SJSA1 (cell line): ENCODE data around the gene ADGRA1. TPM values are rescaled to one million over a fixed set of nuclear protein-coding genes. Genes with fewer than 3 reads are reported as not detected.

Source experiments
- DNase-seq, 2 experiments: peaks; one replicate each; pipeline ENCODE4 v3.0.0-alpha.2; 2015 to 2020; ENCODE audit warnings: low spot score in 2 of 2, low read depth in 1 of 2
- H3K27ac ChIP-seq: fragments of 250-450 bp; sonication (Bioruptor Pico); 2 replicates; pipeline ENCODE4 v1.5.1; 2020; ENCODE audit warnings: mild to moderate bottlenecking, moderate library complexity
- H3K27me3 ChIP-seq: fragments of 250-450 bp; sonication (Bioruptor Pico); replicated peaks from 2 replicates; pipeline ENCODE4 v1.5.1; 2020; ENCODE audit warnings: mild to moderate bottlenecking, moderate library complexity
- H3K36me3 ChIP-seq: fragments of 250-450 bp; sonication (Bioruptor Pico); 2 replicates; pipeline ENCODE4 v1.5.1; 2020; ENCODE audit warnings: mild to moderate bottlenecking
- H3K4me1 ChIP-seq: fragments of 250-450 bp; sonication (Bioruptor Pico); replicated peaks from 2 replicates; pipeline ENCODE4 v1.6.1; 2021; ENCODE audit warnings: mild to moderate bottlenecking
- H3K4me3 ChIP-seq: fragments of 250-450 bp; sonication (Bioruptor Pico); 2 replicates; pipeline ENCODE4 v1.5.1; 2020; ENCODE audit warnings: mild to moderate bottlenecking
- H3K9me3 ChIP-seq: fragments of 250-450 bp; sonication (Bioruptor Pico); replicated peaks from 2 replicates; pipeline ENCODE4 v1.5.1; 2020; ENCODE audit warnings: mild to moderate bottlenecking
- total RNA-seq: library from RNA; depleted of rRNA; stranded (reverse); fragments of >200 nt; shearing (Covaris generic); gene quantifications from 2 replicates; pipeline ENCODE4 v1.2.3, GENCODE V29; 2014

Gene ADGRA1
- total RNA-seq, 1 experiment from 2014 or later, result not detected

DNA sequence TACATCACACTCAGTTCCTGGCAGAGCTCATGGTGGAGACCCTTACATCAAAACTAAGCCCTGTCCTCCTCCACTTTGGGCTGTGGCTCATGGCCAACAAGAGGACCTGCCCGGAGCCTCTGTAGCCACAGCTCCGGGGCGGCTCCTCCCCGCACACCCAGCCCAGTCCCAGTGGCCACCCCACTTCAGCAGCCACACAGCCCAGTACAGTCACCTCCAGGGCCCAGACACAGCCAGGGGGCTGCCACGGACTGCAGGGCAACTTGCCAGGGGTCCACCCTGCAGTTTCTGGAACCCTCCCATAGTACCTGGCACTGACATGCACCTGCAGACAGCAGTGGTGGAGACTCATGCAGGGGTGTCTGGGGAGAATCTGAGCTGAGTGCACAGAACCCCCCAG, 11.8 kb downstream of the ADGRA1 start:
- H3K9me3 ChIP-seq, result no peaks in the 10 kb centered on the region
- no peak overlapping the region for H3K4me3 ChIP-seq
- H3K36me3 ChIP-seq, result no peaks in the 10 kb centered on the region
- H3K27ac ChIP-seq, result no peak overlapping the region
- H3K27me3 ChIP-seq, result peaks cover 19% of the 10 kb centered on the region; the same call in 1 of the 2 replicates
- no peaks in the 10 kb centered on the region for H3K4me1 ChIP-seq
- no peak for DNase-seq

DNA sequence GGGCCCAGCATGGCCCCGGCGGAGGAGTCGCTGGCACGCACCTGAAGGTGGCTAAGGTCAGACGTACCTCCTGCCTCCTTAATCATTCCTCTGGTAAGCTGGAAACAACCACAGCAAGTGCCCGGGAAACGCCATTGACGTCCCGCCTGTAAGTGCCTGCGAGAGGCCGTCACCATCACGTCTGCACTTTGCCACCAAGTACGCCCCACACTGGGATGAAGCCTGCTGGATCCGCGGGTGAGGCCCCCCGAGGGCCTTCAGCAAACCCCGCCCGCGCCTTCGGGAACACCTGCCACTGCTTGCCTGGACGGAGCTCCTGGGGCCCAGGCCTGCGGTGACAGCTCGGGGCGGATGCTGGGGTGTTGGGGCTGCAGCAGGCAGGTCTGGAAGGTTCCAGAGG, 12.5 kb downstream of the ADGRA1 start:
- no peak overlapping the region for H3K27ac ChIP-seq
- no peak overlapping the region for H3K4me3 ChIP-seq
- H3K9me3 ChIP-seq, result no peaks in the 10 kb centered on the region
- H3K27me3 ChIP-seq, result peaks cover 13% of the 10 kb centered on the region; the same call in 1 of the 2 replicates
- H3K36me3 ChIP-seq, result no peaks in the 10 kb centered on the region
- no peak for DNase-seq
- H3K4me1 ChIP-seq, result no peaks in the 10 kb centered on the region

DNA sequence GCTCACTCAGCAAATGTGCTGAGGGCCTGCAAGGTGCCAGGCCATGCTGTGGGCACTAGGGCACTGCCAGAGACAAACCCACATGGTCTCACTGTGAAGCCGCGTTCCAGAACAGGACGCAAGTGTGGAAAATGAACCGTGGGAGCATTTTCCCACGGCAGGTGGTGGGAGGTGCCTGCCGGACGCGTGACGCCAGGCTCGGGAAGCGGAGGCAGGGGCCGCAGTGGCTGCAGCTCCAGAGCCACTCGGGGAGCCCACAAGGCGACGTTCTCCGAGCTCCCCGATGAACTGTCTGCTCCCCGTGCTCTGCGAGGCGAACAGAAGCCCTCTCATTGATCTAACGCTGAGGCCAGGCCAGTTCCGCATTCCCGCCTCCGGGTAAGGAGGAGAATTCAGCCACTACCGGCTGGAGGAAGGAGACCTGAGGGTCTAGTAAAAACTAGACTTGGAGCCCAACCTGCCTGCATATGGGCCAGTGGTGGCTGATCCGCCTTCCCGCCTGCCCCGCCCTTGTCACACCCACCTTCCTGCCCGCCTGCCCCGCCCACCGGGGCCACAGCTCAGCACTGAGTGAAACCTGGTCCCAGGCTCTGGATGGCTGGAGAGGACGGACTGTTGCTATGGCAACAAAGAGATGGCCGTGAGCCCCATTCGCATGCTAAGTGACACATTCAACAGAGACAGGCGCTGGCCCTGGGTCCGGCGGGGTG, 13.1 kb downstream of the ADGRA1 start:
- no peaks in the 10 kb centered on the region for H3K9me3 ChIP-seq
- no peaks in the 10 kb centered on the region for H3K36me3 ChIP-seq
- no peak overlapping the region for H3K4me3 ChIP-seq
- H3K27me3 ChIP-seq, result peaks cover 11% of the 10 kb centered on the region; the same call in 1 of the 2 replicates
- H3K4me1 ChIP-seq, result no peaks in the 10 kb centered on the region
- H3K27ac ChIP-seq, result no peak overlapping the region
- DNase-seq, result no peak

DNA sequence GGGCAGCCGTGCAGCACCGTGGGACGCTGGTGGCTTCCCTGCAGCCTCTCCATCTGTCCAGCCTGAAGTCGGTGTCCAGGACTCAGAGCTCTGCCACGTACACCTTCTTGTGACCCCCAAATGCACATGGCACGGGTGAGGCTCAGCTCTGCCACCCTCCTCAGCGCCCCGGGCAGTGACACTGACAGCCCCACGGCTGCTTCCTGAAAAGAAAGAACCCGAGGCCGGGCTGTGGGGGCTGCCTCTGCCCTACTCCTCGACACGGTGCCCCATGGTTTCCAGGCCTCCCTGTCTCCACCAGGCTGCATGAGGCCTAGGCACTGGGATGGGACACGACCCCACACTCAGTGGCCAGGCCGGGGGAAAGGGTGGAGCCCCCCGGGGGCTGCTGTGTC, 13.7 kb downstream of the ADGRA1 start:
- H3K9me3 ChIP-seq, result 0 out of 2 replicates have a peak, but pooled peaks cover 1% of the 10 kb centered on the region
- peaks cover 11% of the 10 kb centered on the region; the same call in 1 of the 2 replicates for H3K27me3 ChIP-seq
- H3K27ac ChIP-seq, result no peak overlapping the region
- no peak for DNase-seq
- no peak overlapping the region for H3K4me3 ChIP-seq
- H3K4me1 ChIP-seq, result no peaks in the 10 kb centered on the region
- no peaks in the 10 kb centered on the region for H3K36me3 ChIP-seq

DNA sequence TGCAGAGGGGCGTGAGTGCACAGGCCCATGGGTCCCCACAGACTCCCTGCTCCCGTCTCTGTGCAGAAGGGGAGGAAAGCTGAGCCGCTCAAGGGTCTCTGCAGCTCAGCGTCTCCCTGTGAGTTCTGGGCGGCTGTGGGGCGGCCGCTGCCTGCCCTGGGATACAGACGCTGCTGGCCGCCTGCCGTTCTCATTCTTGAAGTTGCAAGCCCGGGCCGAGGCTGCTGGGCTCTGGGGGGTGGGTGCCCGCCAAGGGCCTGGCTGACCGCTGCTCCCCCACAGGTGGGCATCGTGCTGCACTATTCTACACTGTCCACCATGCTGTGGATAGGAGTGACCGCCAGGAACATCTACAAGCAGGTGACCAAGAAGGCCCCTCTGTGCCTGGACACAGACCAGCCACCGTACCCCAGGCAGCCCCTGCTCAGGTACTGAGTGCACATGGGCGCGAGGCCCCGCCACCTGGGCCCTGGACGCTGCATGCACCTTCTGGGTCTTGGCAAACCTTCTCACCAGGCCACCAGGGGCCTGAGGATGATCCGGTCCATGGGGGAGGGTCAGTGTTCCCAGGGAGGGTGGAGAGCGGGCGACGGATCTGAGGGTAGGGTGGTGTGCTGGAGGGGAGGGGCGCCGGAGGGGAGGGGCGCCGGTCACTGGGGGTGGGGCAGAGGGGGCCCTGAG, 14.8 kb downstream of the ADGRA1 start:
- Histone ChIP-seq H3K27me3 (peaks cover 10% of the 10 kb centered on the region; the same call in 1 of the 2 replicates), H3K4me1 (no peaks in the 10 kb centered on the region), H3K36me3 (no peaks in the 10 kb centered on the region), H3K4me3 (no peak overlapping the region), H3K27ac (no peak overlapping the region), H3K9me3 (0 out of 2 replicates have a peak, but pooled peaks cover 2% of the 10 kb centered on the region)
- DNase-seq, result no peak

DNA sequence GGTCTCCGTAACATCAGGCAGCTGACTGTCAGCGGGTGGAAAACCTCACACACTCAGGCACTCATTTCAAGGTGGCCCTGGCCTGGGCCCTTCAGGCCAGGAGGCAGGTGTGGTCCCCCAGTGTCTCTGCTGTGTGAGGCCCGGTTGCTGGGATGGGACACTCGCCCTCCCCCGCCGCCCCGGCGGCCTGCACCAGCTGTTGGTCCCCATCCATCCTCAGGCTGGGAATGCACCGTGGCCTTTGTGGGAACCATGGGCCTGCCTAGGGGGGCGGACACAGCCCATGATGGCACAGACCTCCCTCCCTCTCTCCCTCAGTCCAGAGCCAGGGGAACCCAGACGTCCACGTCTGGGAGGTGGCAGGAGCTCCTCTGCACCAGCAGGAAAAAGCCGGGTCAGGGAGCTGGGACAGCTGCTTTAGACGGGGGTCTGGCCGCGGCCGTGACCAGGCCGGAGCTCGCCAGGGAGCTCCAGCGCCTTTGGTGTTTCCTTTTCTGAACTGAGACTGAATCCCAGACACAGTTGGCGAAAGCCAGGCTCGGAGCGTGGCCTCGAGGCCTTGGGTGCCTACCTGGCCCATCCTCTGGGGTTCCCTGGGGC, 15.7 kb downstream of the ADGRA1 start:
- DNase-seq, result no peak
- Histone ChIP-seq H3K9me3 (peaks cover 10% of the 10 kb centered on the region; the same call in 1 of the 2 replicates), H3K4me1 (no peaks in the 10 kb centered on the region), H3K4me3 (no peak overlapping the region), H3K27me3 (peaks cover 5% of the 10 kb centered on the region; the same call in 1 of the 2 replicates), H3K27ac (no peak overlapping the region), H3K36me3 (no peaks in the 10 kb centered on the region)

DNA sequence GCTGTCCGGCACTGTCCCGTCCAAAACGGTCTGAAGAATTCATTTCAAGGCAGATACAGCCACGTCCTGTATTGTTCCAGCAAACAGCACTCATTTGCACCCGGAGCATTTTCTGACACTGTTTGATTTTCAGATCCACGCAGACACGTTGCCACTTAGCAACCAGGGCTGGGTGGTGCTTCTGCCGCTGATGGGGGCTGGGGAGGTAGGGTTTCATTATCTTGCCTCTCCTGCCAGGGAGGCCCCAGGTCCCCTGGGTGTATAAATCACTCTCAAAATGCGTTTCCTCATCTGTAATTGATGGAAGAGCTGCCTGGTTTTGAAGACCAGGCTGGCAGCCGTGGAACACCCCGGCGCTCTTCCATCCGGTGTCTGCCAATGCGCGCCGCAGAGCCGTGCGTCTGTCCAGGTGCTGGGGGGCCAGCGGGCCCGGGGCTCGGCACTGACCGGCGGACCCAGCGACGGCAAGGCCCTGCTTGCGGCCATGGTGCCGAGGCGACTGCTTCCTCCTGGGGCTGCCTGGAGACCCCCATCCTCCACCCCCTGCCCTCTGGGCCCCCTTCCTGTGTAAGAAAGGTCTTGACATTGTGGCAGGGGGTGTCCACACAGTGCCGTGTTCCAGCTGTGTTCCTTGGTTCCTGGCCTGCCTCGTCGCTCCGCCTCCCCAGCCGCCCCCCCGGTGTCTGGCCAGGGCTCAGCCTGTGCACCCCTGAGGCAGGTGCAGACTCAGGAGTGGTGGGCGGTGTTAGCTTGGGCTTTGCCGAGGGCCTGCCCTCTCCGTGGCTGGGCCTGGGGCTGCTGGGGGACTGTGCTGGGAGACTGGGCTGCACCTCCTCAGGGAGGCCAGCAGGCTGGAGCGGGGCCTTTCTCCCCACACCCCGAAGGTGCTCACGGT, 16.6 kb downstream of the ADGRA1 start:
- no peaks in the 10 kb centered on the region for H3K4me1 ChIP-seq
- H3K36me3 ChIP-seq, result no peaks in the 10 kb centered on the region
- no peak overlapping the region for H3K27ac ChIP-seq
- peaks cover 11% of the 10 kb centered on the region; the same call in 1 of the 2 replicates for H3K9me3 ChIP-seq
- no peak for DNase-seq
- H3K27me3 ChIP-seq, result peaks cover 5% of the 10 kb centered on the region; the same call in 1 of the 2 replicates
- H3K4me3 ChIP-seq, result no peak overlapping the region

DNA sequence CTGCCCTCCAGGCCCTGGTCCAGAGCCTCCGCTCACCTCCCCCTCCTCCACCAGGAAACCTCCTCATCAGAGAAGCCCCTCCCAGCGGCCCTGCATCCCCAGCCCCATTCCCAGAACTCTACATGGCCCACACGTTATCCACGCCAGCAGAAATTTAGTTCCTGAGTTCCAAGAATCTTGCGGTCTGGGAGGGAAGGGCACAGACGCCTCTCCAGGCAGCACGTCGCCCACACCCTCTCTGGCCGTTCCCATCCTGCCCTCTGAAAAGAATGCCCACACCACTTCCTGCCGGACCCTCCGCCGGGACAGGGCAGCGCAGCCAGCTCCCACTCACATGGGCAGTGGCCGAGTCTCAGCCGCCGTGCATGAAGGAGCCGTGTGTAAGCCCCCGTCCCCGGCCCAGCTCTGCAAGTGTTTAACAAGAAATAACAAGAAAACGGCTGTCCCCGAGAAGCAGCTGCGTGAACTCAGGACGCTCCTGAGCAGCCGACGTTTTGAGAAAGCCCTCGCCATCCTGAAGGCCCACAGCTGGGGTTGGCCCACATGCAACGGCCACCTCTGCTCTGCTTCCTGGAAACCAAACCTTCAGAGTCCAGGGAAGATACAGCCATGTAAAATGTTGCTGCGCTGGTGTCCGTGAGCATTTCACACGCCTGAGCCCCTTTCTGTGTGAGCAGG, 17.4 kb downstream of the ADGRA1 start:
- Histone ChIP-seq H3K36me3 (no peaks in the 10 kb centered on the region), H3K9me3 (peaks cover 11% of the 10 kb centered on the region; the same call in 1 of the 2 replicates), H3K4me3 (no peak overlapping the region), H3K27me3 (peaks cover 5% of the 10 kb centered on the region; the same call in 1 of the 2 replicates), H3K27ac (no peak overlapping the region), H3K4me1 (no peaks in the 10 kb centered on the region)
- DNase-seq, result no peak

DNA sequence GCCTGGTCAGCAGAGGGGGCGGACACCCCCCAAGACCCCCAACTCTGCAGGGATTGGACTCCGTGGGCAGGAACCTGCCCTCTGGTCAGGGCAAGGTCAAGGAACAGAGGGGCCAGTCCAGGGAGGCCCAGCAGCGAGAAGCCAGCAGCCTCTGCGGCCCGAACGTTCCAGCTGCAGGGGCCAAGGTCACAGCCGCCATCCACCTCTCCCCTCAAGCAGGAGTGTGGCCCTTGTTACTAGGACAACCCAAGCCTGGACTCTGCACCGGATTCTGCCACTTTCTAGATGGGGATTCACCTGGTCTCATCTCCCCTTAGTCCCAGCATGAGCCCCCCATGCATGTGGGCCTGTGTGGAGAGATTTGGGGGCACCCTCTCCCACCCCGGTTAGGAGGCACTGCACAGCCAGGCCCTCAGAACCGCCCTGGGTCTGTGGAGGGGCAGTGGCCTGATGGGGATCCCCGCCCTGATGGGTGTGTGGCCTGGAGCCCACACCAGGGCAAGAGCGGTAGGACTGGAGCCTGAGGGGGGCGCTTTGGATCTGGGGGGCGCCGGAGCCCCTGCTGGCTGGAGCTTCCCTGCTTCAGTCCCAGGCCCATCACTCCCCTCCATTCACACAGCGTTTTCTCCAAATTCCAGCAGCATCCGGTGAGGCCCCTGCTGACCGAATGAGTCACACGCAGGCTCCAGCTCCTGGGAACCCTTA, 18.1 kb downstream of the ADGRA1 start:
- Histone ChIP-seq H3K4me3 (no peak overlapping the region), H3K27me3 (peaks cover 2% of the 10 kb centered on the region; the same call in 1 of the 2 replicates), H3K27ac (no peak overlapping the region), H3K4me1 (no peaks in the 10 kb centered on the region), H3K36me3 (no peaks in the 10 kb centered on the region), H3K9me3 (peaks cover 11% of the 10 kb centered on the region; the same call in 1 of the 2 replicates)
- DNase-seq, result no peak

DNA sequence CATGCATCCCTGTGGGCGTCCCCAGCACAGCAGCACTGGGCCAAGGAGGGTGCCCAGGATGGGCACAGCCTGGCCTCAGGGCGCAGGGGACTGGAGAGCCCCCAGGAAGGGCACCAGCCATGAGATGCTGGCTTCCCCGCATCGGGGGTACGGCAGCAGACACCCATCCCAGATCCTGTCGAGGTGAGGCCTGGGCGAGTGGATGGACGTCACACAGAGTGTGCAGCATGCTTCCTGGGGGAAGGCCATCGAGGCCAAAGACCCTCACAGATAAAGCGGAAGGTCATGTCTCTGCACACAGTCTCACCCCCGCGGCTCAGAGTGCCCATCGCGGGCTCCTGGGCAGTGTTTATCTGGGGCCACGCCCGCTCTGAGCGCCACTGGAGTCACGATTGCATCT, 18.8 kb downstream of the ADGRA1 start:
- H3K9me3 ChIP-seq, result peaks cover 11% of the 10 kb centered on the region; the same call in 1 of the 2 replicates
- H3K27me3 ChIP-seq, result no peaks in the 10 kb centered on the region
- H3K4me3 ChIP-seq, result no peak overlapping the region
- H3K4me1 ChIP-seq, result no peaks in the 10 kb centered on the region
- no peak overlapping the region for H3K27ac ChIP-seq
- no peaks in the 10 kb centered on the region for H3K36me3 ChIP-seq
- DNase-seq, result no peak

DNA sequence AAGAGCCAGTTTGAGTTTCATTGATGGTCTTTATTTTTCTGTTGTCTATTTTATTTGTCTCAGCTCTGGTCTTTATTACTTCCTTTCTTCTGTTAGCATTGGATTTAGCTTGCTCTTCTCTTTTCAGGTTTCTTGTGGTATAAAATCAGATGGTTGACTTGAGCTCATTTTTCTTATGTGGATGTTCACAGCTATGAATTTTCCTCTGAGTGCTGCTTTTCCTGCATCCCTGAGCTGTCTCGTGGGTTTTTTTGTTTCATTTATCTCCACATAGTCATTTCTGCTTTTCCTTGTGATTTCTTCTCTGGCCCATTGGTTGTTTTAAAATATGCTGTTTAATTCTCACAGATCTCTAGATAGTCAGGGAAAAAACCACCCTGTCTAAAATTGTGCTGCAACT, 19.7 kb downstream of the ADGRA1 start:
- DNase-seq, result no peak
- H3K36me3 ChIP-seq, result no peaks in the 10 kb centered on the region
- no peak overlapping the region for H3K4me3 ChIP-seq
- H3K27ac ChIP-seq, result no peak overlapping the region
- no peaks in the 10 kb centered on the region for H3K27me3 ChIP-seq
- H3K9me3 ChIP-seq, result peaks cover 11% of the 10 kb centered on the region; the same call in 1 of the 2 replicates
- no peaks in the 10 kb centered on the region for H3K4me1 ChIP-seq

DNA sequence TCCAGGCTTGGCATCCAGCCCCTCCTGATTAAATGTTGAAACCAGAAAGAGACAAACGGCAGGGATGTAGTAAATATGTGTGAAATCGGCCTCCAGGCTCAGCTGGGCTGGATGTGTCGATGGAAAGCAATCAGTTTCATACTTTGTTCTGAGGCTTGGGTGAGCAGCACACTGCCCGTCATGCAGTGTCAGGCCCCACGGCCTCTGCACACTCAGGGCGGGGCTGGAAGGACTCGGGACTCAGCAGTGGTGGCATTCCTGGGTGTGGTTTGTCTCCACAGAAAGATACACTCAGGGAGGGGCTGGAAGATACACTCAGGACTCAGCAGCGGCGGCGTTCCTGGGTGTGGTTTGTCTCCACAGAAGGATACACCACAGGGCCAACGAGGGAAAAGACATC, 22.0 kb downstream of the ADGRA1 start:
- Histone ChIP-seq H3K4me1 (no peaks in the 10 kb centered on the region), H3K9me3 (peaks cover 11% of the 10 kb centered on the region; the same call in 1 of the 2 replicates), H3K27ac (no peak overlapping the region), H3K27me3 (no peaks in the 10 kb centered on the region), H3K36me3 (no peaks in the 10 kb centered on the region), H3K4me3 (no peak overlapping the region)
- no peak for DNase-seq
